ENCODE measurements around the gene LMAN1.

LMAN1 gene

DNA sequence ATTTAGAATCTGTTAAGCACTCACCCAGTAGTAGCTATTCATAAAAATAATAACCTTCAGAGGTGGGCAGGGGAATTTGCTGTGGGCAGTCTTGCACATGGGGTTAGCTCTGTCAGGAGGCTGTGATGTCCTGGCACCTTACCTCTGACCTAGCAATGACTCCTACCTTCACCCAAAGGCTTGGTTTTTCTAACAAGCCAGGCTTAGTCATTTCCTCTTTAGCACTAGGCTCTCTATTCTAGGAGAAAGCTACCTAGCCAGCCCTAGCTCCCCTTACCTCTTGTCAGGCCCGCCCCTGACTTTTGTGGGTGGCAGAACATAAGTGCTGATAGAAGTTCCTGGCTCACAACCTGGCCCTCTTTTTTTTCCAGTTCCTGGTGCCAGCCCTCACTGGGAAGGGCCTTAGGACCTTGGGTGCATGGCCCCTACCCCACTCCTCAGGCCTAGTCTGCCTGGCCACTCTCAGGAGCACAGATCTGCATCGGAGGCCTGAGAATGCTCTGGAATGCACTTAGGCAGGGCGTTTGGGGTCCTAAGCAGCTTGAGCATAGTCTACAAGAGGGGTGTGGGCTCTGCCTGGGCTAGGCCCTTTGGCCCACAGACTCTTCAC is 58.3 kb downstream of the LMAN1 start:
- DNase-seq = no peak

DNA sequence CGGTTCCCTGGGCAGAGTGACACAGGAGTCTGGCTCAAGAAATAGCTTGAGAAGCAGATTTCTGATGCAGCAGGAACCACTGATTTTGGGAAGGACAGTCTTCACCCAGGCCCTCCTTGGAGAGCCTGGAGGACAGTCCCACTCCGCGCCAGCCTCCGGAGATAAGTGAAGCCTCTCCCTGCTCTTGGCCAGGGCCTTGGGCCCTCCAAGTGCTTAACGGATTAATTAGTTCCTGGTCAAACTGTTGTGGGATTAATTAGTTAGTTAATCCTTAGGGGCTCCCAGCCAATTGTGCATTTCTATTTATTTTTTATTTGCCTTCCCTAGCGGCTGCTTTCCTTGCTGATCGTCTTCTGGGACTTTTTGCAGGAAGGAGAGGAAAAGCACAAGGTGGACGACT is 60.2 kb downstream of the LMAN1 start:
- no peak for DNase-seq

DNA sequence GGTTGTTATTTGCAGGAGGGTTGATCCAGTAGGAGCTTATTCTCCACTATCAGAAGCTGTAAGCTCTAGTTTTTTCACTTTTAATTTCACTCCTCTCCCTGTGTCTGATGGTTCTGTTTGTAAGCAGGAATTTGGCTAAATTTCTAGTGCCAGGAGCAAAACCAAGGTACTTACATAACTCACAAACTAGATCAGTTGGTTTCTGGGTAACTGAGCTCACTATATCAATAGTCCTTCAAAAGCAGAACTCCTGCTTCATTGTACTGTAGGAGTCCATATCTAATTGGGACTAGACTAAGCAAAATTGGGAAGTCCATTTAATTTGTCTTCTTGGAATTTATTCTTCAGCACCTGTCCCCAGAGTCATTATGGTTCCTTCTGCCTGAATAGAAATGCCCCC is 65.7 kb downstream of the LMAN1 start:
- DNase-seq = no peak

DNA sequence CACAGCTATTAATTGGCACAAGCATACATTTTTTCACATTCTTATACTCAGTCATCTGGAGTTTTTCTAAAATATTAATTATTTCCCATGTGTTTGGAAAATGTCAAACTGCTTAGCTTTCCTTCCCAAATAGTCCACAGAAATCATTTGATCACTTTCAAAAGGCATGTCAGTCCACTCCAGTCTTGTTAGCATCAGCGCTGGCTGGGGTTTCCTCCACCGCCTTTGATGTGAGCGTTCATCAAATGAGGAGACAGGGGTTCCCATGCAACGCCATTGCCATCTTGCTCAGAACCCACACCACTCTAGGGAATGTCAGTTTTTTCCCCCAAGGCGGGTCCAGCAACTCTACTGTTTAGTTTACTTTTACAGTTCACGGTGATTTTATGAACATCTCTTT is 72.7 kb downstream of the LMAN1 start:
- DNase-seq = no peak

DNA sequence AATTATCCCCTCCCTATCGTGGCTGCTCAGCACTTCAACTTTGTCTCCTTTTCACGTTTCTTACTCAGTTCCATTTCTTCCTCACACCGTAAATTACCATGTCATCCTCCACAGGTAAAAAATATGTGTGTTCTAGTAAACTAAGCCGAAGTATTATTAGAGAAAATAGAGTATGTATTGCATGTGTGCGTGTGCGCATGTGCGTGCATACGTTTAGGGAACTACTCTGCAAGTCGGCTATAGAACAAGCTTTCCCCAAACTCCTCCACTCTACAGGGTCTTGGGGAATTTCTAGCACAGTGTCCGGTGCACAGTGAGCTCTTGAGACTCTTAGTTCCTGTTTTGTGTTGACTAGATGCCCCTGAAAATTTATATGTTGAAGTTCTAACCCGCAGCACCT is 76.7 kb downstream of the LMAN1 start:
- no peak for DNase-seq

GRCh38 chr18:59279722-59280121 is 79.3 kb downstream of the LMAN1 start:
- DNase-seq = no peak

- DNase-seq = no peak
Measured at GRCh38 chr18:59279193-59279592, 79.9 kb downstream of the LMAN1 start.

GRCh38 chr18:59278793-59279192 is 80.3 kb downstream of the LMAN1 start:
- DNase-seq = no peak

Data from COR-L47 (cell line).